GM04504 (cell line): Measurements from ENCODE around the gene HEXIM2.

Source experiments
- DNase-seq: peaks from one replicate; pipeline ENCODE4 v3.0.0-alpha.2; 2012; ENCODE audit warnings: low read depth

The HEXIM2 gene

DNA sequence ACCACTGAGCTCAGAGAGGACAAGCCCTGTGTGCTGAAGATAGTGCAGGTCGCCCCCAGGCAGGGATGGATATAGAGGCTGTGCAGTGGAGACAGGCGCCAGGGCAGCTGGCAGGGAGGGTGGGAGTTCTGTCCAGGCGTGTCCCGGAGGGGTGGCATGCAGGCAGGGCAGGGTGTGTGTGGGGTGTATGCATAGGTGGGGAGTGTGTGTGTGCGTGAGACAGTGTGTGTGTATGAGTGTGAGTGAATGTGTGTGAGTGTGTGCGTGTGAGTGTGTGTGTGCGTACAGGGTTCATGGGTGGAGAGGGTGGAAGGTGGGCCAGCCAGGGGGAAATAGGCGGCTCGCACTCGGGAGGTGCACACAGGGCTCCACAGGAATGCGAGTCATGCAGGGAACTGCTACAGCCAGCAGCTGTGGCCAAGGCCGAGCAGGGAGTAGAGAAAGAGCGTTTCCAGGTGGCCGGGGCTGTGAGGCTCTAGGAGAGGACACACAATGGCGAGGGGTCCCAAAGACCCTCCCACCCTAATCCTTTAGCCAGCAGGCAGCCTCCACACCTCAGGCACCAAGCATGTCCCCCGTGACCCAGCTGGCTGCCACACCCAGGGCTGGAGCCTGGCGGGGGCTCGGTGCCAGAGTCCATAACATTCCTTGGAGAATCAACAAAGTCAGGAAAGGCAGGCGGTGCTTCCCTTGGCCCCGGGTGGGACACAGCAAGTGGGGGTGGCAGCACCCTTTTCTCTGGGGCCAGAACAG, 34.0 kb upstream of the HEXIM2 start:
- DNase-seq: peak; percentile 27

DNA sequence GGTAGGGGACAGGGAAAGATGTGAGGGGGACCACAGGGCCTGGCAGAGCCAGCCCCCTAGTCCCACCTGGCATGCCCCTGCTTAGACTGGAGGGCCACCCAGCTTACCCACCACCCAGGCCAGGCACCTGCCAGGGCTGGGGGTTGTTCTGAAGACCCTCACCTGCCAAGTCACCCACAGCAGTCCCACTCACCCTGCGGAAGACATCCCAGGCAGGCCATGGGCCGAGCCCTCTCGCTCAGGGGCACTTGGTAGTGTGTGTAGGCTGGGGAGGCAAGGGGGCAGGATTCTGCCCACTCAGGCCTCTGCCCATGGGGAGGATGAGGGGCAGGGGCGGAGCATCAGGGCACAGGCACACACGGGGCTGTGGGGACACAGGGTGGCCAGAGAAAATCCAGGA, 33.3 kb upstream of the HEXIM2 start:
- DNase-seq: no peak

DNA sequence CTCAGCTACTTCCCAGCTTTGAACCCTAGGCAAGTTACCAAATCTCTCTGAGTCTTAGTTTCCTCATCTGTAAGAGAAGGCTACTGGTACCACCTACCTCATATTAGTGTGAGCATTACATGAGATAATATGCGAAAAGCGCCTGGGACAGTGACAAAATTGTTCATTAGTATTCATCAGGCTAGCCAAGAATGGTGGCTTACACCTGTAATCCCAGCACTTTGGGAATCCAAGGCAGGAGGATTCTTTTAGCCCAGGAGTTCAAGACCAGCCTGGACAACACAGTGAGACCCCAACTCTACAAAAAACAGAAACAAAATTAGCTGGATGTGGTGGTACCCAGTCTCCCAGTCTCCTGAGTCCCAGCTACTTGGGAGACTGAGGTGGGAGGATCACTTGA, 32.7 kb upstream of the HEXIM2 start:
- no peak for DNase-seq

DNA sequence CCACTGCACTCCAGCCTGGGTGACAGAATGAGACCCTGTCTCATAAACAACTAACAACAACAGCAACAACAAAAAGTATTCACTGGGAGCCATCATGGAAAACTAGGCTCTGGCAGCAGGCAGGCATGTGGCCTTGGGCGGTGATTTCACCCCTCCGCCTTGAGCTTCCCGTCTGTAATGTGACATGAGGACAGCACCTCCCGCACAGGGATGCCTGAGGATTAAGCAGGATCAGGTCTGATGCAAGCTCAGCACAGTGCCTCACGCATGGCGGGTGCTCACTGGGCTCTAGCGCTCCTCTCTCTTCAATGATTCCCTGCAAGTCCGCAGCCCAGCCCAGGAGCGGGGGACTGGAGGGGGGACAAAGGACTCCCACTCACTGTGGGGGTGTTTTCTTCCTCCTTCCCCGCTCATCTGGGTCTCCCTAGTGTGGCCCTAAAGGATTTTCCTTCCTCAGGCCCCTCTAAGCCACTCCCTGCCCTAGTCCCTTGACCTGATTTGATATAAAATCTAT, 32.2 kb upstream of the HEXIM2 start:
- peak; percentile 42 for DNase-seq

DNA sequence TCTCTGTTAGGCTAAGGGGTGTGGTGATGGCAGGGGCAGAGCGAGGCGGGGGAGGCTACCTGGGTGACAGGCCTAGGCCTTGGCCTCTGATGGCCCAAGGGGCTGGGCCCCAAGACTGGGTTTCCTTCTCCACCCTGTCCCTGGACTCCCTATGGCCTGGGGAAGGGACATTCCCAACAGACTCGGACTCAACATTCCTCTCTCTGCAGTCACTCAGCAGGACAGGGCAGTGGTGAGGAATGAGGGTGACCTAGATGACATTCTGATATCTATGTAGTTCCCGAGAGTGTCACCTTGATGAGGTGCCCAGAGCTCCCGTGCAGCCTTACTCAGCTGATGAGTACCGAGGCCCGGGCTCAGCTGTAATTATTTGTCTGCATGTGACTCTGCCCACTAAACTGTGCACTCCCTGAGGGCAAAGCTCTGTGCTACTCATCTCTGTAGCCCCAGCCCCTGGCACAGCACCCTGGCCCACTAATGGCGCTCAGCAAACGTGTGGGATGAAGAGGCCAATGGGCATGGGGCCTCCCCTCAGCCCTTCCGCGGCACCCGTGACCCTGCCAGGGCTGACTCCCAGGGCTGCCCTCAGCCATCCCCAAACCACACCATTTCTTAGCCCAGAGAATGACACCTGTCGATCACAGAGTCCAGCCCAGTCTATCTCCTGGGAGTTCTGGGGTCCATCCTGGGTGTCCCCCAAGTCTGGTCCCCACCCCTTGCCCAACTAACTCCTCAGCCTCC, 31.6 kb upstream of the HEXIM2 start:
- no peak for DNase-seq

DNA sequence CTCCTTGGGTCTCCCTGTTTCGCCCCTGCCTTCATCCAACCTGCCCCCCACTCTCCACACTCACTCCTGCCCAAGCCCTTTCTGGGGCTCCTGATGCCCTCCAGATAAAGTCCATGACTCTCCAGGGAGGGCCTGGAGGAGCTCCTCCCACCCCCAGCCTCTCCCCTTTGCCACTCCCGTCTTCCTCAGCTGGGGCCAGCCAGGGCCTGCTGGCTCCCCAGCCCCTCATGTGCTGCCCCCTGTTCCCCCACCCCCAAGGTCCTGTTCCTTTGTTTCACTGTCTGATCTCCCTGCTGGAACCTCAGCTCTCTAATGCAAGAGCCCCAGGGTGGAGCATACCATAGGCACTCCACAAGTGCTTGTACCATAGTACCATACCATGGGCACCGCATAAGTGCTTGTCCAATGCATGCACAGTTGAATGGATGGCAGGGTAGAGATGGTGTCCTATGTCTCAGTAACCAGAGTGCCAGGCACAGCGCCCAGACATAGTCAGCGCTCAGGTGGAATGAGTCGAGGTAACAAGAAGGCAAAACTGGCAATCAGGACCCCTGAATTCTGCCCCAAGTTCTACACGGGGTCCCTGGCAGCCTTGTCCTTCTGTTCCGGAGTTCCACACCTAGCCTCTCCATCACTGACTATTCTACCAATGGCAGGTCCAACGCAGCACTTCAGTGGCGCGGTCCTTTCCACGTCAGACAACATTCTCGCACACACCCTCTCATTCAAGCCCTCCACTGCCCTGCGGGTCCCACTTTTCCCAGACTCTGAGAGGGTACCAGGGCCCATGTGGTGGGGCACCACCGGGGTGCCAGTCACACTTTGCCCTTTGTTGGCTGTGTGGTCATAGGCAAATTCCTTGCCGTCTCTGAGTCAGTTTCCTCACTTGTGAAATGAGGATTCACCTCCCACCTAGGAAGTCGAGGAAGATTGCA, 30.7 kb upstream of the HEXIM2 start:
- DNase-seq: no peak

DNA sequence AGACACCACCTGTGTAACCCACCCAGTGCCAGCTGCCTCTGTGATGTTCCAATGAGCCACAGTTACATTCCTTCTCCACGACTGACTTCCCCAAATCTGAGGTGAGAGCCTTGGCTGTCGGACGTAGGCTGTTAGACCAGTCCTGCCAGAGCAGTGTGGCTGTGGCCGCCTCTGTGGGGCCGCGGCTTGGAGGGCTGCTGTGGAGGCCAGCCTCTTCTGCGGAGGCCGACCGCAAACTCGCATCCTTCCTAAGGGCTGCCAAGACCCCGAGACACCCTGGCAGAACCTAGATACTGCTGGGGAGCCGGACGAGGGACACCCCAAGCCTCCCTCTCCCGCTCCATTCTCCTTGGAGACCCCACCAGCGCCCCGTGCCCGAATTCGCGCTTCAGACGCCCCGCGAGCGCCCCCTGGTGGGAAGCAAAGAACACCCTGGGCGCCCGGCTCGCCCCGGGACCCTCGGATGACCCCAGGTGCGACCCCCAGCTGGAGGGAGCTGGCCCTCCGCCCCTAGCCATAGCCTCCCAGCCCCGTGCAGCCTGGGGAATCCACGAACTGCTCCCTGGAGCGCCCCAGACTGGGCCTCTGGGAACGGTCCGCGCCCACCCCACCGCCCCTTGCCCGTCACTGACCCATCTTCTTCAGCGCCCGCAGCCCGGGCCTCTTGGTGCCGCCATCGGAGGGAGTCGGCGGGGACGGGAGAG, 29.9 kb upstream of the HEXIM2 start:
- DNase-seq: no peak

DNA sequence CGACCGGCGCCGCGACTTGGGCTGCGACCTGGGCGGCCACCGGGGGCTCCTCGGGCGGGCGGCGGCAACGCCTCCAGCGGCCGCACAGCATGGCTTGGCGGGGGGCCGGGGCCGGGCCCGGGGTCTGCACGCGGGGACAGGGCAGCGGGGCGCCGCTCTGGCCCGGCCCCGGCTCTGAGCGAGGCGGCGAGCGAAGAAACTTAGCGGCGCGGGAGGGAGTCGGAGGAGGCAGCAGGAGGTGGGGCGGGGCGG, 29.4 kb upstream of the HEXIM2 start, which contains the start of gene PLCD3:
PLCD3 (minus strand) TSS at position 196 of the 252 bp plus-strand sequence; CDS start at position 91, 105 bp downstream.
- DNase-seq: no peak

DNA sequence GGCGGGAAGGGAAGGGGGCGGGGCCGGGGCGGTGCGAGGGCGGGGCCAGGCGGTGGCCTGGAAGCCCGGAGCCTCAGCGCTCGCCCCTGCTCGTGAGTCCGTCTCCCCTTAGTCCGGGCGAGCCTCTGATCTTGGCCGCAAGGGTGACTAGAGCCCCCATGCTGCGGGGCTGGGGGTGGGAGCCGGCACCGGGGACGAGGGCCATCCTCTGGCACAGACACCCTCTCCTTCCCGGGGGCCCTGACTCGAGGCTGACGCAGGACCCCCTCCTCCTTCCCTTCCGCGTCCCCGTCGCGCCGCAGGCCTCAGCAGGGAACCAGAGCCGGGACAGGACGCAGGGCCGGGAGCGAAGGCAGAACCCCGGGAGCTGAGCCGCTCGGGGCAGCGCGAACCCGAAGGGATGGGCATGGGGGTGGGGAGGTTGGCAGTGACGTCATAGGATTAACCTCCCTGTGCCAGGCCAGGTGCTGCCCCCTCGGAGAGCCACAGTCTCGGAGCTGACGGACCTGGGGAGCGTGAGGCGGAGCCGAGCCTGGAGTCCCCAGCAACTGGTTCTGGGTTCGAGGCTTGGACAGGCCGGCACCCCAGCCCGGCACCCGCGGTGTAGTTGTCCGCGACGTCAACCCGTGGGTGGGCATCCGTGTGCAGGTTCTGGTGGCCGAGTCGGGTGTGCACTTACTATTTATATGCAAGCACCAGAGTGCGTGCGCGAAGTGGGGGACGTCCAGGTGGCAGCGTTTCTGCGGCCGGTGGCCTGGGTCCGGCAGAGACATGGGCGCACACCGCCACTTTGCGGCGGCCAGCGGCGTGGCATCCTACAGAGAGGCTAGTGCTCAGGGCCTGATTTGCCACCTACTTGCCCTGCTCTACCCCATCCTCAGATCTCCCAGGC, 28.9 kb upstream of the HEXIM2 start:
- peak; percentile 44 for DNase-seq

DNA sequence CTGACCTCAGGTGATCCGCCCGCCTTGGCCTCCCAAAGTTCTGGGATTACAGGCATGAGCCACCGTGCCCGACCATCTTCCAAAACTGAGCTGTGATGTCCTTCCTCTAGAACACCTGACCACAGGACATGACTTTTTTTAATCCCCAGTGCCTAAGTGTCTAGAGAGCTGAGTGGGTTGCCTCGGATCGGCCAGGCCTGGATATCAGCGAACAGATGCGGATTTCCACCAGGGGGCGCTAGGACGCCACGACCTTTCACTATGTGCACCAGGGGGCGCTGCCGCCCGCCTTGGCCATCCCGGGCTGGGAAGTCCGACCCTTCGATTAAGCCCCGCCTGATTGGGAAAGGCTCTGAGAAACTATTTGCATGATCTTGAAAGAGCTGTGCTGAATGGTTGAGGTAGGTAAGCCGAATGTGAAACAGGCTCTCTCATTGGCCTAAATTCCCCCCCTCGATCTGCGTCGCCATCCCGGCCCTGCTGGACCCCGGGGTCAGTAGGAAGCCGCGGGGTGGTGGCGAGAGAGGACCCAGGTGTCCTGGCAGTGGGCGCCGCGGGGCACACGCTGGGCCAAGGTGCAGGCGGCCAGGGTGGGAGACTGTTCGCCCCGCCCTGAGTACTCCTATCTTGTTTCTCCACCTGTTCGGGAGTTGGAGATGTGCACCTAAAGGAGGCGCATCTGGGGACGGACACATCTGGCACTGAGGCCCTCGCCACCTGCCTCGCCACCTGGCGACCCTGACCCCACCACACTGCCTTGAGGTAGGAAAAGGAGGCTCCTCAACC, 26.3 kb upstream of the HEXIM2 start, which contains the start of gene ACBD4:
ACBD4 (plus strand) TSS at position 496 of the 786 bp plus-strand sequence. CDS start 458 bp downstream, outside the sequence.
- peak; percentile 93 for DNase-seq

DNA sequence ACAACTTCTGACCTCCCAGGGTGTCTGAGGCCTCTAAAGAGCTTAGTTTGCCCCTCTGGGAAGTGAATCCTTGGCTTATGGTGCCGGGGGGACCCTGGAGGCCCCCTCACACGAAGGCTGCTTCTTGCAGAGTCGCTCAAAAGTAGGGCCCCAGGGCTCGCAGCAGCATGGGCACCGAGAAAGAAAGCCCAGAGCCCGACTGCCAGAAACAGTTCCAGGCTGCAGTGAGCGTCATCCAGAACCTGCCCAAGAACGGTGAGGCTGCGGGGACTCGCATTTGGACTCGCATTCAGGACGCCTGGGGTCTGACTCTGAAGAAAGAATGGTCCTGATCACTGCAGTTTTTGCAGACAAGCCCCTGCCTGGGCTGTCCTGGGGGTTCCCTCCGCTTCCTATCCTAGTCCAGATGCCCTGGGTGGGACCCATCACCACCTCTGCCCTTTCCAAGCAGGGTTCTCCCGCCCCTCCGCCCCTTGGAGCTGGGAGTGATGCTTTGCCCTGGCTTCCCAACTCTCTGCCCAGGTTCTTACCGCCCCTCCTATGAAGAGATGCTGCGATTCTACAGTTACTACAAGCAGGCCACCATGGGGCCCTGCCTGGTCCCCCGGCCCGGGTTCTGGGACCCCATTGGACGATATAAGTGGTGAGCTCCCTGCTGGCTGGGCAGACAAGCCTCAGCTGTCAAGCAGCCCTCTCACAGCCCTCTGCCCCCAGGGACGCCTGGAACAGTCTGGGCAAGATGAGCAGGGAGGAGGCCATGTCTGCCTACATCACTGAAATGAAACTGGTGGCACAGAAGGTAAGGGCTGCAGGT, 25.5 kb upstream of the HEXIM2 start:
- no peak for DNase-seq

DNA sequence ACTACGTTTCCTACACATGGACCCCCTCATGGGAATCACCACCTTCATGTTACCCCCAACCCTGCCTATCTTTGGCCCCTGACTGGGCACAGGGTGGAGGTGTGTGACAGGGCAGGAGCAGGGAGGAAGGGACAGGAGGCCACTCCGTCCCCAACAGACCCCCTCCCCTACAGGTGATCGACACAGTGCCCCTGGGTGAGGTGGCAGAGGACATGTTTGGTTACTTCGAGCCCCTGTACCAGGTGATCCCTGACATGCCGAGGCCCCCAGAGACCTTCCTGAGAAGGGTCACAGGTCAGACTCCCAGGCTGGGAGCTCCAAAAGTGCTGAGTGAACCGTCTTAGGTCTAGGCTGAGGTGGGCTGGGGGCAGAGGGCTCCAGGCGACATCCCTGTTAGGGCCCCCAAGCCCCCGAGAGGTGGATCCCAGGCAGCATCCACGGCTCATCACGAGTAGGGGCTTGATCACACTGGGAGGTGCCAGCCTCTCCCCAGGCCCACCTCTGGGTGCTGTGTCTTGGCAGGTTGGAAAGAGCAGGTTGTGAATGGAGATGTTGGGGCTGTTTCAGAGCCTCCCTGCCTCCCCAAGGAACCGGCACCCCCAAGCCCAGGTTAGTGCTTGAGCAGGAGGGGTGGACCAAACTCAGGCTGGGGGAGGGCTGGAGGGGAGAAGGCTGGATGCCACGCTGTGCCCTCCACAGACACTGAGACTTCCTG, 24.7 kb upstream of the HEXIM2 start:
- no peak for DNase-seq

DNA sequence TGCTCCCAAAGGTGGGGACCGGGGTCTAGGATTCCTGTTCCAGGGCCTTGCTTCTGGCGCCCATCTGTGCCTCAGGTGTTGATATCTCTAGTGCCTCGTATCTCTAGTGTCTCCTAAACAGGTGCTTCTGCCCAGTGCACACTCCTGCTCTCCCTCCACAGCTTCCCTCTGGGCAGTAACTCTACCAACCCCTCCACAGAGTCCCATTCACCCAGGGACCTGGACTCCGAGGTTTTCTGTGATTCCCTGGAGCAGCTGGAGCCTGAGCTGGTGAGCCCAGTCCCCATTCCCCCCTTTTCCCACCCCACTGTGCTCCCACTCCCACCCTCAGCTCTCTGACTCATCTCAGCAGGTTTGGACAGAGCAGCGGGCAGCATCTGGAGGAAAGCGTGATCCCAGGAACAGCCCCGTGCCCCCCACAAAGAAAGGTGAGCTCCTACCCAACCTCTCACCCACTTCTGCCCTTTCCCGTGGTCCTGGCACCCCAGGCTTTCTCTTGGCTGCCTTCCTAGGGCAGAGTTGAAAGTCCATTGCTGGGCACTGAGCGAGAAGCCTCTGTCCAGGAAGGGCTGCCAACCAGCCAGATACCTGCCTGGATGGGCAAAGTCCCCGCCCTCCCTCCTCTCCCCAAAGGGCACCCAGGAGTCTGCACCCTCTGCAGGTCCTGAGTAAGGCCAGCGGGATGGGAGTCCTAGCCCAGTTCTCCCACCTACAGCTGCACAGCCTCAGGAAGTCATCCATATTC, 23.9 kb upstream of the HEXIM2 start:
- DNase-seq: no peak

DNA sequence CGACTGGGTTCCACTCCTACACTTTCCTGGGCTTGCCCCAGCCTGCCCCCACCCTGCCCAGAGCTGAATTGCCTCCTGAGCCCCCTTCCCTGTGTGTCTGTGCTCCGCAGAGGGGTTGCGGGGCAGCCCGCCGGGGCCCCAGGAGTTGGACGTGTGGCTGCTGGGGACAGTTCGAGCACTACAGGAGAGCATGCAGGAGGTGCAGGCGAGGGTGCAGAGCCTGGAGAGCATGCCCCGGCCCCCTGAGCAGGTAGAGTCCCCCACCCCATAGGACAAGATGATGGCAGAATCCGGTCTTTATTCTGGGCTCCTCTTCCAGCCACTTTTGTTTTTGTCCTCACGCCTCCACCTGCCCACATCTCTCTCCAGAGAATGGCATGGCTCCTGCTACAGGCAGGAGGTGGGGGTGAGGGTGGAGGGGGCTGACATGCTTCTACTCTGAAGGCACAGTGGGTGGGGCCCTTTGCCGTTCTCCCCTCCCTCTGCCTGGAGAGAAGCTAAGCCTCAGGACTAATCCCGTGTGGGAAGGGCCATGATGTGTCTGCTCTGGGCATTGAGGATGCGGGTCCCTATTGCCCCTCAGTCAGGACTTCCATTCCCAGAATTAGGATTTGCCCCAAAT, 22.7 kb upstream of the HEXIM2 start:
- DNase-seq: no peak

DNA sequence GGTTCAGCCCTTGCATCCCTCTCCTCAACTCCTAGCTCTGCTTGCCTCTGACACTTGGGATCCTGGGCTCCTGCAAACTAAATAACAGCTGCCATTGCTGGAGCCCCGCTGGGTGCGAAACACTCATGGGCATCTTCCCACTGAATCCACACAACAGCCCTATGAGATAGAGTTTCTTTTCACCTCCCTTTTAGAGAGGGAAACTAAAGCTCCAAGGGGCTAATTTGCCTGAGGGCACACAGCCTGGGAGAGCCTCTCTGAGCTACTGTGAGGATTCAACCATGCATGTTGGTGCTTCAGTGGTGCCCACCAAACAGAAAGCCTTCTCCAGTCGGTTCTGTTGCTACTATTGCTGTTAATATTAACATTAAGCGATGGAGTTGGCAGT, 22.1 kb upstream of the HEXIM2 start:
- DNase-seq: no peak

DNA sequence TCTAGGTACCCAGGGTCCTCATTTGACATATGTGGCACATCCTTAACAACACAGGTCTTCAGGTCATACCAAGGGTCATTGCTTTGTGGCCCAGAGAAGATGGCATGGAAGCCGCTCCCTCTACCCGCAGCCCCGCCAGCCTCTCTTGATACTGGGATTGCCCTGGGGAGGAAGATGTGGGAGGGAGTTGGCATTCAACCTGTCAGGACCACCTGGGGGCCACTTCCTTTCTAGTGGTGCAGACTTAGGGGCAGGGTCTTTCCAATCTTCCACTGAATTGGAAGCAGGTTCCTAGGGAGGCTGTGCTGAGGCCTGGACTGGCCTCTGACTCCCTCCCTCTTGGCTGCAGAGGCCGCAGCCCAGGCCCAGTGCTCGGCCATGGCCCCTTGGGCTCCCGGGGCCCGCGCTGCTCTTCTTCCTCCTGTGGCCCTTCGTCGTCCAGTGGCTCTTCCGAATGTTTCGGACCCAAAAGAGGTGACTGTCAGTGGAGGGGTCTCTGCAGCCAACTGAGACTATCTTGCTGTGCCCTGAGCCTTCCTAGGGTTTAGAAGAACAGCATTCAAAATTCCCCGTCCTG, 18.5 kb upstream of the HEXIM2 start:
- no peak for DNase-seq

DNA sequence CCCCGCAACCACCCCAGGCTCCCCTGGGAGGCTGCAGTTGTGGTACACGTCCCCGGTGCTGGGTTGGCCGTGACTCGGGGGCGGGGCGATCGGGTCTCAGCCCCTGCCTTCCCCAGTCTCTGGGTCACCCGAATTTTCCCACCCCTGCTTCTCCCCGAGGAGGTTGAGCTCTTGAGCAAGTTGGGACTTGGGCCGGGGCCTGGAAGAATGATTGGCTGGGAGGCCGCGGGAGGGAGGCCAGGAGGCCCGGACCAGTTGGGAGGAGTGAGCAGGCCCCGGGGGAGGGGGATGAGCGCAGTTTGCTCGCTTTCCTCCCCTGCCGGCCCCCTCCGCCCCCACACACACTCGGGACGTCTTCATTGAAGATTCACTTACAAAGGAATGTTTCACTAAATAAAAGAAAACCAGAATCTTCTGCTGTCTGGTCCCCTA, 17.9 kb upstream of the HEXIM2 start:
- peak; percentile 72 for DNase-seq
